Measurements from ENCODE around the gene DGKA.
"Not testable (repeated sequence)": the region's sequence is repeated elsewhere in the genome, so short reads cannot be mapped to it uniquely, and the experiment has no call there.

Gene DGKA

GRCh38 chr12:55979069-55979468, 48.1 kb downstream of the DGKA start:
- Histone ChIP-seq H3K14ac (ENCODE audit: low read length in 2 of 2) (no peak overlapping the region), H3K79me1 (replicated peaks; ENCODE audit: low read length, poor library complexity, severe bottlenecking) (peaks cover 3% of the 10 kb centered on the region), H2BK5ac (ENCODE audit: low read depth, low read length, poor library complexity, severe bottlenecking) (no peak overlapping the region), H3K4ac (ENCODE audit: low read depth in 1 of 2, low read length in 2 of 2) (no peak overlapping the region), H2BK120ac (ENCODE audit: low read depth, low read length) (no peak overlapping the region), H2BK12ac (ENCODE audit: low read length in 2 of 2) (no peak overlapping the region), H3K9ac (ENCODE audit: low read length) (no peak overlapping the region), H2BK15ac (ENCODE audit: low read depth, poor library complexity, severe bottlenecking) (no peak overlapping the region), H3K4me2 (ENCODE audit: low read length, poor library complexity, severe bottlenecking) (no peak overlapping the region), H3K9me3 (ENCODE audit: control insufficient read depth, low read length) (no peaks in the 10 kb centered on the region), H2AK5ac (ENCODE audit: low read length, severe bottlenecking) (no peak overlapping the region), H2AFZ (ENCODE audit: low read depth, low read length) (no peak overlapping the region), H3K4me1 (ENCODE audit: control insufficient read depth, insufficient read depth, low read depth, low read length) (peaks cover 8% of the 10 kb centered on the region), H3K4me3 (ENCODE audit: insufficient read depth in 1 of 2, low read depth in 1 of 2, low read length in 2 of 2) (no peak overlapping the region), H3K36me3 (ENCODE audit: control insufficient read depth in 1 of 2, insufficient read depth in 2 of 2, low read depth in 1 of 2, low read length in 2 of 2) (peaks cover 17 to 55% of the 10 kb centered on the region in 2 experiments), H4K91ac (ENCODE audit: low read length) (no peak overlapping the region), H3K27ac (ENCODE audit: low read length, poor library complexity, severe bottlenecking) (no peak overlapping the region), H3K18ac (ENCODE audit: low read depth in 1 of 2, low read length in 2 of 2) (no peak overlapping the region), H3K23ac (ENCODE audit: low read length in 2 of 2) (no peak overlapping the region), H3K27me3 (ENCODE audit: control insufficient read depth in 1 of 2, insufficient read depth in 1 of 2, low read length in 2 of 2) (no peaks in the 10 kb centered on the region), H4K8ac (ENCODE audit: low read length) (no peak overlapping the region)
- 100% methylated on average over 3 of the region's 3 CpGs for WGBS
- DNase-seq, result no peak

GRCh38 chr12:55981882-55982281, 50.9 kb downstream of the DGKA start:
- H4K91ac ChIP-seq (ENCODE audit: low read length); H2BK12ac ChIP-seq (ENCODE audit: low read length in 2 of 2); H3K79me1 ChIP-seq (replicated peaks; ENCODE audit: low read length, poor library complexity, severe bottlenecking); H2BK15ac ChIP-seq (ENCODE audit: low read depth, poor library complexity, severe bottlenecking); H3K27ac ChIP-seq (ENCODE audit: low read length, poor library complexity, severe bottlenecking); H3K9ac ChIP-seq (ENCODE audit: low read length); H3K4ac ChIP-seq (ENCODE audit: low read depth in 1 of 2, low read length in 2 of 2); H2AFZ ChIP-seq (ENCODE audit: low read depth, low read length); H3K4me2 ChIP-seq (ENCODE audit: low read length, poor library complexity, severe bottlenecking); H3K27me3 ChIP-seq (ENCODE audit: control insufficient read depth in 1 of 2, insufficient read depth in 1 of 2, low read length in 2 of 2); H3K18ac ChIP-seq (ENCODE audit: low read depth in 1 of 2, low read length in 2 of 2); H2AK5ac ChIP-seq (ENCODE audit: low read length, severe bottlenecking); H4K8ac ChIP-seq (ENCODE audit: low read length); H3K14ac ChIP-seq (ENCODE audit: low read length in 2 of 2); H3K23ac ChIP-seq (ENCODE audit: low read length in 2 of 2); H3K4me1 ChIP-seq (ENCODE audit: control insufficient read depth, insufficient read depth, low read depth, low read length); H2BK120ac ChIP-seq (ENCODE audit: low read depth, low read length); DNase-seq; H3K9me3 ChIP-seq (ENCODE audit: control insufficient read depth, low read length); H3K4me3 ChIP-seq (ENCODE audit: insufficient read depth in 1 of 2, low read depth in 1 of 2, low read length in 2 of 2); H2BK5ac ChIP-seq (ENCODE audit: low read depth, low read length, poor library complexity, severe bottlenecking): not testable (repeated sequence)
- H3K36me3 ChIP-seq (ENCODE audit: control insufficient read depth in 1 of 2, insufficient read depth in 2 of 2, low read depth in 1 of 2, low read length in 2 of 2), result peaks cover 28 to 73% of the 10 kb centered on the region in 2 experiments
- 70% methylated on average over 4 of the region's 5 CpGs for WGBS

- peak overlapping the region; percentile 37 for H3K27ac ChIP-seq (ENCODE audit: low read length, poor library complexity, severe bottlenecking)
These were observed 51.5 kb downstream of the DGKA start for GRCh38 chr12:55982319-55982936.

GRCh38 chr12:55983232-55983842, 52.4 kb downstream of the DGKA start:
- no peak overlapping the region for H3K4me2 ChIP-seq (ENCODE audit: low read length, poor library complexity, severe bottlenecking)
- no peak overlapping the region for H3K14ac ChIP-seq (ENCODE audit: low read length in 2 of 2)
- H2BK120ac ChIP-seq (ENCODE audit: low read depth, low read length), result no peak overlapping the region
- no peak overlapping the region for H2AK5ac ChIP-seq (ENCODE audit: low read length, severe bottlenecking)
- peaks cover 6% of the 10 kb centered on the region for H3K4me1 ChIP-seq (ENCODE audit: control insufficient read depth, insufficient read depth, low read depth, low read length)
- H3K79me1 ChIP-seq (replicated peaks; ENCODE audit: low read length, poor library complexity, severe bottlenecking), result peaks cover 9% of the 10 kb centered on the region
- H2BK12ac ChIP-seq (ENCODE audit: low read length in 2 of 2), result no peak overlapping the region
- WGBS, result 98% methylated on average over 3 of the region's 4 CpGs
- DNase-seq, result no peak
- H2BK15ac ChIP-seq (ENCODE audit: low read depth, poor library complexity, severe bottlenecking), result no peak overlapping the region
- H3K18ac ChIP-seq (ENCODE audit: low read depth in 1 of 2, low read length in 2 of 2), result no peak overlapping the region
- no peak overlapping the region for H3K4ac ChIP-seq (ENCODE audit: low read depth in 1 of 2, low read length in 2 of 2)
- no peak overlapping the region for H3K27ac ChIP-seq (ENCODE audit: low read length, poor library complexity, severe bottlenecking)
- no peaks in the 10 kb centered on the region for H3K27me3 ChIP-seq (ENCODE audit: control insufficient read depth in 1 of 2, insufficient read depth in 1 of 2, low read length in 2 of 2)
- no peak overlapping the region for H4K91ac ChIP-seq (ENCODE audit: low read length)
- H3K36me3 ChIP-seq (ENCODE audit: control insufficient read depth in 1 of 2, insufficient read depth in 2 of 2, low read depth in 1 of 2, low read length in 2 of 2), result peaks cover 41 to 77% of the 10 kb centered on the region in 2 experiments
- no peak overlapping the region for H3K9ac ChIP-seq (ENCODE audit: low read length)
- no peaks in the 10 kb centered on the region for H3K9me3 ChIP-seq (ENCODE audit: control insufficient read depth, low read length)
- no peak overlapping the region for H3K4me3 ChIP-seq (ENCODE audit: insufficient read depth in 1 of 2, low read depth in 1 of 2, low read length in 2 of 2)
- H2AFZ ChIP-seq (ENCODE audit: low read depth, low read length), result no peak overlapping the region
- H3K23ac ChIP-seq (ENCODE audit: low read length in 2 of 2), result no peak overlapping the region
- H4K8ac ChIP-seq (ENCODE audit: low read length), result no peak overlapping the region
- no peak overlapping the region for H2BK5ac ChIP-seq (ENCODE audit: low read depth, low read length, poor library complexity, severe bottlenecking)

More at GRCh38 chr12:55982319-55982936, 51.5 kb downstream of the DGKA start:
- H2BK12ac ChIP-seq (ENCODE audit: low read length in 2 of 2), result no peak overlapping the region
- no peak overlapping the region for H3K18ac ChIP-seq (ENCODE audit: low read depth in 1 of 2, low read length in 2 of 2)
- no peak for DNase-seq
- H3K23ac ChIP-seq (ENCODE audit: low read length in 2 of 2), result no peak overlapping the region
- no peak overlapping the region for H2BK15ac ChIP-seq (ENCODE audit: low read depth, poor library complexity, severe bottlenecking)
- H2AK5ac ChIP-seq (ENCODE audit: low read length, severe bottlenecking), result peak overlapping the region; percentile 51
- H3K9ac ChIP-seq (ENCODE audit: low read length), result peak overlapping the region; percentile 11
- H3K4me1 ChIP-seq (ENCODE audit: control insufficient read depth, insufficient read depth, low read depth, low read length), result peaks cover 6% of the 10 kb centered on the region
- peaks cover 9% of the 10 kb centered on the region for H3K79me1 ChIP-seq (replicated peaks; ENCODE audit: low read length, poor library complexity, severe bottlenecking)
- H2BK5ac ChIP-seq (ENCODE audit: low read depth, low read length, poor library complexity, severe bottlenecking), result no peak overlapping the region
- H2BK120ac ChIP-seq (ENCODE audit: low read depth, low read length), result no peak overlapping the region
- no peak overlapping the region for H3K4ac ChIP-seq (ENCODE audit: low read depth in 1 of 2, low read length in 2 of 2)
- H3K27me3 ChIP-seq (ENCODE audit: control insufficient read depth in 1 of 2, insufficient read depth in 1 of 2, low read length in 2 of 2), result no peaks in the 10 kb centered on the region
- H4K91ac ChIP-seq (ENCODE audit: low read length), result no peak overlapping the region
- H3K4me2 ChIP-seq (ENCODE audit: low read length, poor library complexity, severe bottlenecking), result no peak overlapping the region
- H4K8ac ChIP-seq (ENCODE audit: low read length), result no peak overlapping the region
- peaks cover 33 to 74% of the 10 kb centered on the region in 2 experiments for H3K36me3 ChIP-seq (ENCODE audit: control insufficient read depth in 1 of 2, insufficient read depth in 2 of 2, low read depth in 1 of 2, low read length in 2 of 2)
- H3K9me3 ChIP-seq (ENCODE audit: control insufficient read depth, low read length), result no peaks in the 10 kb centered on the region
- no peak overlapping the region for H3K14ac ChIP-seq (ENCODE audit: low read length in 2 of 2)
- H3K4me3 ChIP-seq (ENCODE audit: insufficient read depth in 1 of 2, low read depth in 1 of 2, low read length in 2 of 2), result no peak overlapping the region
- WGBS, result 98% methylated on average over 3 of the region's 3 CpGs
- no peak overlapping the region for H2AFZ ChIP-seq (ENCODE audit: low read depth, low read length)
